Esophagus (tissue), 2 donors: ENCODE results near the gene SEPTIN1. TPM values are rescaled to one million over a fixed set of nuclear protein-coding genes. Genes with fewer than 3 reads are reported as not detected.

ENCODE experiments used
- H3K27ac ChIP-seq, 2 donors: one replicate each; pipeline ENCODE4 v1.5.1; 2013; ENCODE audit warnings: low read depth in 2 of 2, mild to moderate bottlenecking in 2 of 2, inconsistent platforms in 1 of 2, low read length in 1 of 2, moderate library complexity in 1 of 2
- H3K27me3 ChIP-seq, 2 donors: one replicate each; pipeline ENCODE4 v1.6.1; 2013; ENCODE audit warnings: low read length in 2 of 2, control low read depth in 1 of 2, mild to moderate bottlenecking in 1 of 2; ENCODE audit not compliant: insufficient read depth in 2 of 2, control insufficient read depth in 1 of 2
- H3K36me3 ChIP-seq, 2 donors: one replicate each; pipeline ENCODE4 v1.6.1; 2013; ENCODE audit warnings: low read length in 1 of 2; ENCODE audit not compliant: control insufficient read depth in 2 of 2, insufficient read depth in 2 of 2
- H3K4me1 ChIP-seq, 2 donors: one replicate each; pipeline ENCODE4 v1.6.1; 2013; ENCODE audit warnings: low read length in 1 of 2; ENCODE audit not compliant: control insufficient read depth in 2 of 2, insufficient read depth in 2 of 2
- H3K4me3 ChIP-seq, 2 donors: one replicate each; pipeline ENCODE4 v1.5.1; 2013; ENCODE audit warnings: low read length in 2 of 2, mild to moderate bottlenecking in 2 of 2, low read depth in 1 of 2, moderate library complexity in 1 of 2
- H3K9me3 ChIP-seq, 2 donors: one replicate each; pipeline ENCODE4 v1.6.1; 2013; ENCODE audit warnings: mild to moderate bottlenecking in 2 of 2, low read depth in 1 of 2, low read length in 1 of 2, moderate library complexity in 1 of 2; ENCODE audit not compliant: control insufficient read depth in 2 of 2, insufficient read depth in 1 of 2
- WGBS, 2 donors: extraction: QIAGEN DNeasy Blood & Tissue Kit; methylation state at CpG; one replicate each; pipeline ENCODE4 v1.1.7; 2013; 5-methylcytosine and 5-hydroxymethylcytosine counted together
- polyA plus RNA-seq, 2 donors: library from polyadenylated mRNA; stranded (reverse); fragments of 200-250 nt; gene quantifications; one replicate each; pipeline ENCODE4 v1.2.3, GENCODE V29; 2013
- donor health status: healthy with polysubstance abuse.
- donor health status: Bipolar disorder and iron deficiency.

Gene SEPTIN1
- polyA plus RNA-seq, 2 donors: 3.5 to 6.8 TPM

DNA sequence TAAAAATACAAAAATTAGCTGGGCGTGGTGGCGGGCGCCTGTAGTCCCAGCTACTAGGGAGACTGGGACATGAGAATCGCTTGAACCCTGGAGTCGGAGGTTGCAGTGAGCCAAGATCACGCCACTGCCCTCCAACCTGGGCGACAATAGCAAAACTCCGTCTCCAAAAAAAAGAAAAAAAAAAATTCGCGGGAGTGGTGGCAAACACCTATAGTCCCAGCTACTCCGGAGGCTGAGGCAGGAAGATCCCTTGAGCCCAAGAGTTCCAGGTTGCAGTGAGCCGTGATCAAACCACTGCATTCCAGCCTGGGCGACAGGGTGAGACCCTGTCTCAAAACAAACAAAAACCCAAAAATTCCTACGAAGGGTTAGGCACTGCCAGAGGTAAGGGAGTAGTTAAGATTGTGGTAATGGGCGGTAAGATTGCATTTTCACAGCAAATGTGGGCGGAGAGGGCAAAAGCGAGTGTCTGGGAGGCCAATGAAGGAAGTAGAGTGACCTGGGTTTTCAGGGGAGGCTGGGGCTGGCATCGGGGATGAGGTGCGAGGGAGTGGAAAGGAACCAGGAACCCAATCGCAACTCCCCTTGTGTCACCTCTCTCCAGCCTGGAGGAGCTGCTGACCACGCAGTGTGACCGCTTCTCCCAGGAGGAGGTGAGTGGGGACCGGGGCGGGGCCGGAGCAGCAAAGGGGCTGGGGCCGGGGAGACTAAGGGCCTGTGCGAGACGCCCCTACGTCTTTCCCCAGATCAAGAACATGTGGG lies 5.1 kb downstream of the SEPTIN1 start:
- Histone ChIP-seq H3K27me3 (no peaks in the 10 kb centered on the region), H3K9me3 (no peaks in the 10 kb centered on the region), H3K27ac (peak overlapping the region; percentile 100), H3K36me3 (no peaks in the 10 kb centered on the region), H3K4me1 (peaks cover 4 to 8% of the 10 kb centered on the region in 2 donors), H3K4me3 (peak overlapping the region; percentile 55 to 73)
- 30 to 33% methylated on average over 29 of the region's 29 CpGs for WGBS, 2 donors

- peak overlapping the region in 1 of 2 donors; percentile 16 for H3K27ac ChIP-seq
- H3K9me3 ChIP-seq: no peaks in the 10 kb centered on the region
- peaks cover 4 to 8% of the 10 kb centered on the region in 2 donors for H3K4me1 ChIP-seq
- 89 to 90% methylated on average over 8 of the region's 8 CpGs for WGBS, 2 donors
- no peaks in the 10 kb centered on the region for H3K27me3 ChIP-seq
- no peak overlapping the region for H3K4me3 ChIP-seq
- H3K36me3 ChIP-seq: no peaks in the 10 kb centered on the region
Observed at GRCh38 chr16:30376461-30376902, 5.9 kb downstream of the SEPTIN1 start.

- Histone ChIP-seq H3K27ac (no peak overlapping the region), H3K4me1 (peaks cover 4 to 8% of the 10 kb centered on the region in 2 donors), H3K27me3 (no peaks in the 10 kb centered on the region), H3K9me3 (no peaks in the 10 kb centered on the region), H3K4me3 (no peak overlapping the region), H3K36me3 (no peaks in the 10 kb centered on the region)
- 89 to 92% methylated on average over 7 to 8 of the region's 8 CpGs for WGBS, 2 donors
Observed at GRCh38 chr16:30375864-30376263, 6.5 kb downstream of the SEPTIN1 start.

DNA sequence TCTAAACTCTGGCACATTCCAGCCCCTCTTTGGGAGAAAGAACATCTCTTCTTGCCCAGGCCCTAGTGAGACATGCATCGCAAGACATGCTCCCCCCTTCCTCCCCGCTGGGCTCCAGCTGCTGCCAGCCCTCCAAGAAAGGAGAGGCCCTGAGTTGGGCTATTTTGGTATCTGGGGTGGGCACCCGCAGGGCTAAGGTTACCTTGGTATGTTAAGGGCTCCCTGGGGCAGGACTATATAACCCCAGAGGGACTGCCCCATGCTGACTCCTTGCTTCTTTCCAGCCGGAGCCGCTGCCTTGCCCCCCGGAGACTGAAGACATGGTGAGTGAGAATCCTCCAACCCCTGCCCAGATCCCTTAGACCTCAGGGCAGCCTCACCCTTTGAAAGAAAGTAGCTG lies 7.8 kb downstream of the SEPTIN1 start, which contains the start of gene MYL11:
TSS of gene MYL11 (plus strand) at position 265 of the 400 bp plus-strand sequence. CDS start at position 321, 56 bp downstream.
- peaks cover 4 to 8% of the 10 kb centered on the region in 2 donors for H3K4me1 ChIP-seq
- no peak within 1 kb of the TSS for H3K4me3 ChIP-seq
- 88 to 91% methylated on average over 6 of the region's 6 CpGs for WGBS, 2 donors
- H3K36me3 ChIP-seq: no peaks in the 10 kb centered on the region
- no peaks in the 10 kb centered on the region for H3K9me3 ChIP-seq
- no peaks in the 10 kb centered on the region for H3K27me3 ChIP-seq
- H3K27ac ChIP-seq: no peak within 1 kb of the TSS

GRCh38 chr16:30372725-30373124 lies 9.6 kb downstream of the SEPTIN1 start:
- no peaks in the 10 kb centered on the region for H3K27me3 ChIP-seq
- WGBS, 2 donors: 89% methylated on average over 5 of the region's 5 CpGs
- H3K4me1 ChIP-seq: peaks cover 0 to 9% of the 10 kb centered on the region in 2 donors
- H3K36me3 ChIP-seq: no peaks in the 10 kb centered on the region
- no peak overlapping the region for H3K27ac ChIP-seq
- no peaks in the 10 kb centered on the region for H3K9me3 ChIP-seq
- no peak overlapping the region for H3K4me3 ChIP-seq

DNA sequence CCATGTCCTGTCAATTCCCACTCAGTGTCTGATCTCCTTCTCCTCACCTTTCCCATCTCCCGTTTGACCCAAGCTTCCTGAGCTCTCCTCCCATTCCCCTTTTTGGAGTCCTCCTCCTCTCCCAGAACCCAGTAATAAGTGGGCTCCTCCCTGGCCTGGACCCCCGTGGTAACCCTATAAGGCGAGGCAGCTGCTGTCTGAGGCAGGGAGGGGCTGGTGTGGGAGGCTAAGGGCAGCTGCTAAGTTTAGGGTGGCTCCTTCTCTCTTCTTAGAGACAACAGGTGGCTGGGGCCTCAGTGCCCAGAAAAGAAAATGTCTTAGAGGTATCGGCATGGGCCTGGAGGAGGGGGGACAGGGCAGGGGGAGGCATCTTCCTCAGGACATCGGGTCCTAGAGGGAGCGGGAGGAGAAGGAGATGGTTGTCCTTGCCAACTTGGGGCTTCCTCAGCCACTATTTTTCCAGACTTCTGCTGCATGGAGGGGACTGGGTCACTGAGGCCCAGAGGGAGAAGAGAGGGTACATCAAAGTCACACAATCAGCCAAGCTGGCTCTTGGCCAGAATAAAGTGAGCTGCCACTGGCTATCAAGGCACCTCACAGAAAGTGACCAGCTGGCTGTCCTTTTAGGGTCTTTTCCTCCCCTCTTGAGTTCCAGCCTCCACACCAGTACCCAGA lies 10.2 kb downstream of the SEPTIN1 start:
- Histone ChIP-seq H3K4me3 (no peak overlapping the region), H3K4me1 (peaks cover 0 to 13% of the 10 kb centered on the region in 2 donors), H3K27ac (no peak overlapping the region), H3K27me3 (no peaks in the 10 kb centered on the region), H3K9me3 (no peaks in the 10 kb centered on the region), H3K36me3 (peaks cover 0 to 2% of the 10 kb centered on the region in 2 donors)
- WGBS, 2 donors: 78 to 86% methylated on average over 6 of the region's 6 CpGs

DNA sequence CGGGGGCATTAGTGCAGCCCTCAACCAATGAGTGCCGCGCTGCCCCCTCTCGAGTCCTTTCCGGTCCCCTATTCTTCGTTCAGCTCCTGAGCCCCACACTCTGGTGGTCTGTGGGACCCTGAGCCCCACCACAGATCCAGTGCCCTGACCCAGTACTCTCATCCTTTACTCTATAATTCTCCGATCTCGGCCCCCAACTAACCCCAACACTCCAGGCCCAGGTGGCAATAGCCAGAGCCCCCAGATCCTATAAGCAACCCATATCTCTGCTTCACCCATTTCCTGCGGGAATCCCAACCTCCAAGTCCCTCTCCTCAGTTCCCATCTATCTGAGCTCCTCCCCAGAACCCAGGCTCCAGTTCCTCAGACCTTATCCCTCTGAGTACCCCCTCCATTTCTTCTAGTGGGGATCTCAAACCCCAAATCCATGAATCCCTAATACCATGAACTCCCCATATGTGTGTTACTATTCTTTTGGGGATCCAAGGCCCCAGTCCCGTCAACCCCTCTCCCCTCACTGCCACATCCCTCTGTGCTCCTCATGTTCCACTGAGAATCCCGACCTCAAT lies 11.0 kb downstream of the SEPTIN1 start:
- Histone ChIP-seq H3K4me3 (peak overlapping the region; percentile 38 to 44), H3K36me3 (peaks cover 0 to 6% of the 10 kb centered on the region in 2 donors), H3K4me1 (peaks cover 0 to 13% of the 10 kb centered on the region in 2 donors), H3K27me3 (no peaks in the 10 kb centered on the region), H3K27ac (peak overlapping the region; percentile 73 to 95), H3K9me3 (no peaks in the 10 kb centered on the region)
- WGBS, 2 donors: 20 to 29% methylated on average over 8 to 11 of the region's 11 CpGs

DNA sequence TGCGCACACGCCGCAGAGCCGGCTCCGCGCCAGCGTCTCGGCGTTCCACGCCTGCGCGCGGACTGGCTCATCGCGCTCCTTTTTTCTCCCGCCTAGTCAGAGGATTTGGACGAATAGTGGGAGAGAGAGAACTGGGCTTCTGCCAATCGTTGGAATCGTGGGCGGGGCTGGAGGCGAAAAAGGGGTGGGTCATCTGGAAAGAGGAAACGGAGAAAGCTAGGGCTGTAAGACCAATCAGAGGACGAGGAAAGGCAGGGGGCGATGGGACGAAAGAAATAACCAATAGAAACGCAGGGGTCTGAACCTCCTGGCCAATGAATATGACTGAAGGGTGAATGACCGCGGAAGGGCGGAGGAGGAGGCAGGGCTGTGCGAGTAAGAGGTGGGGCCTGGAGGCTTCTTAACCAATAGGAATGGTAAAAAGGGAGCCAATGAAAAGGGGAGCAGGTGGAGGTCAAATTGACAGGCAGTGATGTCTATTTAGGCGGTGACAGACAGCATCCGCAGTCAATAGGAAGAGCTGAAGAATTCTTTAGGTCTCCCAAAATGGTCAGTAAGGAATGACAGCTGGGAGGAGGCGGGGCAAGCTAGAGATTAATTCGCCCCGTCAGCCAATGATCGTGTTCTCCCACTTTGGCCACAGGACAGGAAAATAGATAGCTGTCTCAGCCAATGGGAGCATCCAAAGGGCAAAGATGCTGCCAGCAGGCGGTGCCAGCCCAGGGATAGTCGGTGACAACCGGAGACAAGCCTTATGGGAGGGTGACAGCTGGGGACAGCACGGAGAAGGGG lies 11.7 kb downstream of the SEPTIN1 start, which contains the start of gene TBC1D10B:
TSS of gene TBC1D10B (minus strand) at position 39 of the 792 bp plus-strand sequence. CDS start 311 bp downstream, outside the sequence.
- H3K27me3 ChIP-seq: no peaks in the 10 kb centered on the region
- H3K4me3 ChIP-seq: peak within 1 kb of the TSS; percentile 73 to 75
- 0 to 1% methylated on average over 40 of the region's 40 CpGs for WGBS, 2 donors
- H3K4me1 ChIP-seq: peaks cover 0 to 11% of the 10 kb centered on the region in 2 donors
- no peaks in the 10 kb centered on the region for H3K9me3 ChIP-seq
- peak within 1 kb of the TSS; percentile 85 to 95 for H3K27ac ChIP-seq
- H3K36me3 ChIP-seq: peaks cover under 1 to 7% of the 10 kb centered on the region in 2 donors
